IPS-18c (cell line): ENCODE results near the gene GPR4.
A peak's percentile ranks its signal among the peaks of the same experiment; 100 is the strongest.

Experiments
- H3K4me3 ChIP-seq: 2 replicates; pipeline ENCODE4 v1.7.0; 2013; ENCODE audit warnings: low read depth, mild to moderate bottlenecking, low read length, moderate library complexity; ENCODE audit not compliant: insufficient read depth
- H3K9me3 ChIP-seq: one replicate; pipeline ENCODE4 v1.6.1; 2013; ENCODE audit warnings: mild to moderate bottlenecking, low read length, moderate library complexity; ENCODE audit not compliant: control insufficient read depth, insufficient read depth

The GPR4 gene

GRCh38 chr19:45598267-45599001 is 3.6 kb downstream of the GPR4 start:
- Histone ChIP-seq H3K9me3 (no peaks in the 10 kb centered on the region), H3K4me3 (peak overlapping the region; percentile 52)

- no peaks in the 10 kb centered on the region for H3K9me3 ChIP-seq
- H3K4me3 ChIP-seq, result peak overlapping the region; percentile 52
These were observed 4.4 kb downstream of the GPR4 start for GRCh38 chr19:45597425-45598111.

- Histone ChIP-seq H3K9me3 (no peaks in the 10 kb centered on the region), H3K4me3 (no peak overlapping the region)
These were observed 6.2 kb downstream of the GPR4 start for GRCh38 chr19:45595814-45596213.

- Histone ChIP-seq H3K4me3 (no peak overlapping the region), H3K9me3 (no peaks in the 10 kb centered on the region)
These were observed 8.5 kb downstream of the GPR4 start for GRCh38 chr19:45593520-45593919.

DNA sequence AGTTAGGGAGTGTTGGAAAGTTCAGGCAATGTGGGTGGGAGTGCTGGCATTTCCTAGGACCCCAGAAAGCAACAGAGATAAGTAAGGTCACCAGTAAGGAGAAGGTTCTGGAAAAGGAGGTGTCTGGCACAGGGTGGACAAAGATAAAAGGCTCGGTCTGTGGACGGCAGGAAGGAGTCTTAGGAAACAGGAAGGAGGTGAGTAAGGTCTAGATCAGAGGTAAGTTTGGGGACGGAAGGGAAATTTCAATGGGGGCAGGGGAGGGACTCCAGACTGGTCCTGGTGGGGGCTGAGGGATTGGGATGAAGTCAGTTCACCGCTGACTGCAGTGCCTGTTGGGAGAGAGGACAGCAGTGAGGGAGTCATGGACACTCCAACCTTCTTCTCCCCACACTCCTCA is 9.6 kb downstream of the GPR4 start:
- Histone ChIP-seq H3K4me3 (no peak overlapping the region), H3K9me3 (no peaks in the 10 kb centered on the region)

GRCh38 chr19:45591638-45592005 is 10.4 kb downstream of the GPR4 start:
- Histone ChIP-seq H3K9me3 (no peaks in the 10 kb centered on the region), H3K4me3 (no peak overlapping the region)

GRCh38 chr19:45591004-45591637 is 10.9 kb downstream of the GPR4 start:
- no peak overlapping the region for H3K4me3 ChIP-seq
- H3K9me3 ChIP-seq, result no peaks in the 10 kb centered on the region

DNA sequence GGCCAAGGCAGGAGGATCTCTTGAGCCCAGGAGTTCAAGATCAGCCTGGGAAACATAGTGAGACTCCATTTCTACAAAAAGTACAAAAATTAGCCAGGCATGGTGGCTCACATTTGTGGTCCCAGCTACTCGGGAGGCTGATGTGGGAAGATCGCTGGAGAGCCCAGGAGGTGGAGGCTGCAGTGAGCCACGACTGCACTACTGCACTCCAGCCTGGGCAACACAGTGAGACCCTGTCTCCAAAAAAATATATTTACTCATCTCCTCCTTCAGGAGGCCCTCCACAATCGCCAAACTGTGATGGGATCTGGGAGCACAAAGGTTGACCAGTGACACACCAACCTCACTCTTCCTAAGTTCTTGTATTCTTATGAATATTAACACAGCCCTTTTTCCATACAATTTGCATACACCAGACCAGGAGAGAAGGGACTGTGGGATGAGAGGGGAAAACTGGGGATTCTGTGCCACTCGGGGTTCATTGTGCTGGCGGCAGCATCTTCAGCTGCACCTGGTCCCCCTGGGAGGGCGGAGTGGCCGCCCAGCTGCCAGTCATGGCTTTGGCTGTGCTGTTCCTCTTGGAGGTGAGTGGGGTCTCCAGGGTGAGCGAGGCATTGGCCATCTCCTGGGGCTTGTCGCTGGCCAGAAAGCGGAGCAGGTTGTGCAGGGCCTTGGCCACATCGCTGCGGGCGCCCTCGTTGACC is 11.6 kb downstream of the GPR4 start:
- H3K4me3 ChIP-seq, result no peak overlapping the region
- H3K9me3 ChIP-seq, result no peaks in the 10 kb centered on the region

- no peaks in the 10 kb centered on the region for H3K9me3 ChIP-seq
- no peak overlapping the region for H3K4me3 ChIP-seq
These were observed 12.2 kb downstream of the GPR4 start for GRCh38 chr19:45589768-45590167.

DNA sequence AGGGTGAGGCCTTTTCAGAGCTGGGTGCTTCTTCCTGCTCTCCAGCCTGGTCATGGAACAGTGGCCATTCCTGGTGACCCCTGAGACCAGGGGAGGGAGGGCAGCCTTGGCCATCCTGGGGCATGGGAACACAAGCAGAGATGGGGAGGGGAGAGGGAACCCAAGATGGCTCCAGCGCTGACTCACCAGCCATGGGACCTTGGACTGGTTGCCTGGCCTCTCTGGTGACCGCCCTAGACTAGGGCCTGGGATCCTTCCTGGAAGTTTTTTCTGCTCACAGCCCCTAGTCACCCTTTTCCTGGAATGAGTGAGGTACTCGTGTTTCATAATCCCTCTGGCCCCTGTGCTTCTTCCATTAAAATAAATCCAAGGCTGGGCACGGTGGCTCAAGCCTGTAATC is 14.1 kb downstream of the GPR4 start:
- no peaks in the 10 kb centered on the region for H3K9me3 ChIP-seq
- H3K4me3 ChIP-seq, result no peak overlapping the region

- Histone ChIP-seq H3K9me3 (no peaks in the 10 kb centered on the region), H3K4me3 (peak overlapping the region; percentile 48; the same call in 1 of the 2 replicates)
These were observed 16.8 kb downstream of the GPR4 start for GRCh38 chr19:45585158-45585577.

DNA sequence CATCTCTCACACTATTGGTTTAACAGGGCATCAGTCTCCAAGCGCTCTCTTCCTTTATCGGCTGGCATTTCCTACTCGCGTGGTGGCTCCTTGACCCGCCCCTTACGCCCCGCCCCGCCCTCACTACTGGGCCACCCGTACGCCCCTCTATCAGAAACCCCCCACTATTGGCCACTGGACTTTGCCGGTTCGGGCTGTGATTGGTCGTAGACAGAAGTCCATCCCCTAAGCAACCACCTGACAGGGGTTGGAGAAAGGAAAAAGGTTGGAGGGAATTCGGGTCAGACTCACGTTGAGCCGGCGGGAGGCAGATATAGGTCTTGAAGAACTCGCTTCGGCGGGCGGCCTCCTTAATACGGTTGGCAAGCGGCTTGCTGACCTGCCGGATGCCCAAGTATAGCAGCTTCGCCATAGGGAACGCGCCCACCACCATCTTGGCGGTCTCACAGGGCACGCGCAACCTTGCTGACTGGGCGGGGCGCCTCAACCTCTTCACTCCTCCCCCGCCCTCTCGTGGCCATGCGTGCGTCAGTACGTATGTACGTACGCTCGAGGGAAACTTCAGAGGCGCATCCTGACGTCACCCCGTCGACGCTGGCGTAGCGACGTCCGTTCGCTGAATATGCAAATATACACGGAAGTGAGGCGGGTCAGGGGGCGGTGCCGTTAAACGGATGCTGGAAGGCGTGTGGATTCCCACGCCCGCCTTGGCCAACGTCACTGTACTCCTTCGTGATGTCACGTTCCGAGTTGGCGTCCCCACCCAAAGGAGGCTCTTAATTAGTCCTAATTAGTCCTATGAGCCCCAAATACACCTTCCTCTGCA is 17.5 kb downstream of the GPR4 start, which contains the start of gene OPA3:
OPA3 (minus strand) TSS at position 471 of the 826 bp plus-strand sequence; CDS start at position 433, 38 bp downstream.
- no peaks in the 10 kb centered on the region for H3K9me3 ChIP-seq
- peak within 1 kb of the TSS; percentile 75 for H3K4me3 ChIP-seq

DNA sequence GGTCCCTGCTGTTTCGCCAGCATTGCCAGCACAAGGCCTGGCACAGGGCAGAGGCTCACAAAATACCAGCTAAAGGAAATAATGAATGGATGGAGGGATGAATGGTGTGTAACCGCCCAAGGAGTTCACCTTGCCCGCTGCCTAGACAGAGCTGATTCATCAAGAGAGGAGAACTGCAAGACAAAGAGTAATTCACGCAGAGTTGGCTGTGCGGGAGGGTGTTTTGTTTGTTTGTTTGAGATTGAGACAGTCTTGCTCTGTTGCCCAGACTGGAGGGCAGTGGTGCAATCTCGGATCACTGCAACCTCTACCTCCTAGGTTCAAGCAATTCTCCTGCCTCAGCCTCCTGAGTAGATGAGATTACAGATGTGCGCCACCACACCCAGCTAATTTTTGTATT is 20.4 kb downstream of the GPR4 start:
- Histone ChIP-seq H3K9me3 (no peaks in the 10 kb centered on the region), H3K4me3 (no peak overlapping the region)

DNA sequence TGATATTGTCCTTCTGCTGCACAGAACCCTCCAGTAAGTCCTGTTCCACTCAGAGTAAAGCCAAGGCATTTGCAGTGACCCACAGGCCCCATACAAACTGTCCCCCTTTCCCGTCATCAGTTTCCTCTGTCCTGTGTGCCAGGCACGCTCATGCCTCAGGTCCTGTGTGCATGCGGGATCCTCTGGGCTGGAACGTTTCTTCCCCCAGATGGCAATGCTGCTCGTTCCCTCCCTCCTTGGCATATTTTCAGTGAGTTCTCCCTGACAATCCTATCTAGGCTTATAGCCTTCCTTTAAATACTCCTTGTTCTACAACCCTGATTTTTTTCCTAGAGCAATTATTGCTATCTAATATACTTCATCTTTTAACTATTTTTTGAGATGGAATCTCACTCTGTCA is 23.2 kb downstream of the GPR4 start:
- no peaks in the 10 kb centered on the region for H3K9me3 ChIP-seq
- no peak overlapping the region for H3K4me3 ChIP-seq

GRCh38 chr19:45577111-45577905 is 24.7 kb downstream of the GPR4 start:
- no peak overlapping the region for H3K4me3 ChIP-seq
- H3K9me3 ChIP-seq, result no peaks in the 10 kb centered on the region

- H3K9me3 ChIP-seq, result no peaks in the 10 kb centered on the region
- no peak overlapping the region for H3K4me3 ChIP-seq
These were observed 25.3 kb downstream of the GPR4 start for GRCh38 chr19:45576682-45577081.
